ENCODE measurements around the gene OTOG.

Gene OTOG

DNA sequence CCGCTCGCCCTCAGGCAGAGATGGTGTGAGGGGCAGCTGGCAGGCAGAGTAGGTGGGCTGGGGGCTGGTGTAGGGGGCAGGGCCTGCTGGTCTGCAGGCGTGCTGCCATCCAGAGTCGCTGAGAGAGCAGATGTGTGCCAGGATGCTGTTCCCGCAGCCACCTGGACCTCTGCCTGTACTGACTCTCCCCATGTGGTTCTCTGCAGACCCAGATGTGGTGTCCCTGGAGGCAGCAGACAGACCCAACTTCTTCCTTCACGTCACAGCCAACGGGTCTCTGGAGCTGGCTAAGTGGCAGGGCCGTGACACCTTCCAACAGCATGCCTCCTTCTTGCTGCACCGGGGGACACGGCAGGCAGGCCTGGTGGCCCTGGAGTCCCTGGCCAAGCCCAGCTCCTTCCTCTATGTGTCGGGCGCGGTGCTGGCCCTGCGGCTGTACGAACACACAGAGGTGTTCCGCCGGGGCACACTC lies 58.6 kb downstream of the OTOG start:
- no peak for DNase-seq (ENCODE audit: extremely low read depth, insufficient read length)
- H3K36me3 ChIP-seq (ENCODE audit: control insufficient read depth, insufficient read depth, low read length), result no peaks in the 10 kb centered on the region
- TF ChIP-seq, protein P1, sequence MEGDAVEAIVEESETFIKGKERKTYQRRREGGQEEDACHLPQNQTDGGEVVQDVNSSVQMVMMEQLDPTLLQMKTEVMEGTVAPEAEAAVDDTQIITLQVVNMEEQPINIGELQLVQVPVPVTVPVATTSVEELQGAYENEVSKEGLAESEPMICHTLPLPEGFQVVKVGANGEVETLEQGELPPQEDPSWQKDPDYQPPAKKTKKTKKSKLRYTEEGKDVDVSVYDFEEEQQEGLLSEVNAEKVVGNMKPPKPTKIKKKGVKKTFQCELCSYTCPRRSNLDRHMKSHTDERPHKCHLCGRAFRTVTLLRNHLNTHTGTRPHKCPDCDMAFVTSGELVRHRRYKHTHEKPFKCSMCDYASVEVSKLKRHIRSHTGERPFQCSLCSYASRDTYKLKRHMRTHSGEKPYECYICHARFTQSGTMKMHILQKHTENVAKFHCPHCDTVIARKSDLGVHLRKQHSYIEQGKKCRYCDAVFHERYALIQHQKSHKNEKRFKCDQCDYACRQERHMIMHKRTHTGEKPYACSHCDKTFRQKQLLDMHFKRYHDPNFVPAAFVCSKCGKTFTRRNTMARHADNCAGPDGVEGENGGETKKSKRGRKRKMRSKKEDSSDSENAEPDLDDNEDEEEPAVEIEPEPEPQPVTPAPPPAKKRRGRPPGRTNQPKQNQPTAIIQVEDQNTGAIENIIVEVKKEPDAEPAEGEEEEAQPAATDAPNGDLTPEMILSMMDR (IDR thresholded peaks at IDR 0.05; ENCODE audit: insufficient read depth, low read length, poor library complexity, severe bottlenecking), result no peak
- H3K4me3 ChIP-seq (replicated peaks; ENCODE audit: low read depth, low read length), result no peak overlapping the region
- H3K27me3 ChIP-seq (replicated peaks; ENCODE audit: control insufficient read depth, insufficient read depth, low read length), result no peaks in the 10 kb centered on the region; the same call in 1 of the 2 replicates

DNA sequence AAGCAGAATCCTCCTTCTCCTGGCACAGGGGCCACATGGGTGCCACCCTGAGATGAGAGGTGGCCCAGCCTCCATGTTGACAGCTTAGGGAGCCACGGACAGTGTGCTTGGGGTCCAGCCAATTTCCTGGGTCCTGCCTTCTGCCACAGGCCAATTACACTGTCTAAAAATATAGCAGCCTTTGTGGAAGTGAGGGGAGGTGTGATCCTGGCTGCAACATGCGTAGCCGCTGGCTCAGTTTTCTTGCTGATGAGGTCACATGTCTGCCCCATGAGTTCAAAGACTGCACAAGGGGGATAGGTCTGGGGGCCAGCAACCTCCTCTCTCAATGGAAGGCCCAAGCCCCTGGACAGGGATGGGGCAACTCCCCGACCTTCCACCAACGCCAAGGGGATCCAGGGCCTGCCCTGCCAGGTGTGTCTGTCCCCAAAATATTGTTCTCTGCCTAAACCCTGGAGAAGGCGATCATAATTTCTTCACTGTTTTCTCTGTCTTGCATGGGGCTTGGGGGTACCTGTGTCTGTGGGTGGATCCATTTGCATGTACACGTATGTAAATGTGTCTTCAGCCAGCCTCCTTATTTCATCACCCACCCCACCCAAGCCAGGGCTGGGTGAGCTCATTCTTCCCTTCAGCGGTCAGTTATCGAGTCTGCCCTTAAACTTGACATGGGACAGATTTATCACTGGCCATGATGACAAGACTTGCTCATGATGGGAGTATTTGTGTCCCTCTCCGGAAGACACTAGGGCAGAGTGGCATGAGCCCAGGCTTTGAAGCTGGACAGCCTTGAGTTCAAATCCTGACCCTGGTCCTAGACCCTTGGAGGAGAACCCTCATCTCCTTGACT lies 59.4 kb downstream of the OTOG start:
- H3K36me3 ChIP-seq (ENCODE audit: control insufficient read depth, insufficient read depth, low read length), result no peaks in the 10 kb centered on the region
- no peak for DNase-seq (ENCODE audit: extremely low read depth, insufficient read length)
- H3K27me3 ChIP-seq (replicated peaks; ENCODE audit: control insufficient read depth, insufficient read depth, low read length), result no peaks in the 10 kb centered on the region; the same call in 1 of the 2 replicates
- TF ChIP-seq, protein P1 (IDR thresholded peaks at IDR 0.05; ENCODE audit: insufficient read depth, low read length, poor library complexity, severe bottlenecking), result no peak
- no peak overlapping the region for H3K4me3 ChIP-seq (replicated peaks; ENCODE audit: low read depth, low read length)

GRCh38 chr11:17607083-17607429 lies 60.0 kb downstream of the OTOG start:
- Histone ChIP-seq H3K27me3 (replicated peaks; ENCODE audit: control insufficient read depth, insufficient read depth, low read length) (no peaks in the 10 kb centered on the region; the same call in 1 of the 2 replicates), H3K36me3 (ENCODE audit: control insufficient read depth, insufficient read depth, low read length) (no peaks in the 10 kb centered on the region), H3K4me3 (replicated peaks; ENCODE audit: low read depth, low read length) (no peak overlapping the region)
- DNase-seq (ENCODE audit: extremely low read depth, insufficient read length), result no peak
- TF ChIP-seq, protein P1 (IDR thresholded peaks at IDR 0.05; ENCODE audit: insufficient read depth, low read length, poor library complexity, severe bottlenecking), result no peak

- no peak for DNase-seq (ENCODE audit: extremely low read depth, insufficient read length)
- Histone ChIP-seq H3K36me3 (ENCODE audit: control insufficient read depth, insufficient read depth, low read length) (no peaks in the 10 kb centered on the region), H3K27me3 (replicated peaks; ENCODE audit: control insufficient read depth, insufficient read depth, low read length) (no peaks in the 10 kb centered on the region; the same call in 1 of the 2 replicates), H3K4me3 (replicated peaks; ENCODE audit: low read depth, low read length) (no peak overlapping the region)
- TF ChIP-seq, protein P1 (IDR thresholded peaks at IDR 0.05; ENCODE audit: insufficient read depth, low read length, poor library complexity, severe bottlenecking), result no peak
Measured at GRCh38 chr11:17607591-17608570, 60.8 kb downstream of the OTOG start.

- no peak overlapping the region for H3K4me3 ChIP-seq (replicated peaks; ENCODE audit: low read depth, low read length)
- no peak for DNase-seq (ENCODE audit: extremely low read depth, insufficient read length)
- H3K36me3 ChIP-seq (ENCODE audit: control insufficient read depth, insufficient read depth, low read length), result no peaks in the 10 kb centered on the region
- TF ChIP-seq, protein P1 (IDR thresholded peaks at IDR 0.05; ENCODE audit: insufficient read depth, low read length, poor library complexity, severe bottlenecking), result no peak
- no peaks in the 10 kb centered on the region; the same call in 1 of the 2 replicates for H3K27me3 ChIP-seq (replicated peaks; ENCODE audit: control insufficient read depth, insufficient read depth, low read length)
Measured at GRCh38 chr11:17608821-17609220, 61.8 kb downstream of the OTOG start.
